ENCODE measurements around the gene SH3BP1.
A peak's percentile ranks its signal among the peaks of the same experiment; 100 is the strongest.

The SH3BP1 gene

DNA sequence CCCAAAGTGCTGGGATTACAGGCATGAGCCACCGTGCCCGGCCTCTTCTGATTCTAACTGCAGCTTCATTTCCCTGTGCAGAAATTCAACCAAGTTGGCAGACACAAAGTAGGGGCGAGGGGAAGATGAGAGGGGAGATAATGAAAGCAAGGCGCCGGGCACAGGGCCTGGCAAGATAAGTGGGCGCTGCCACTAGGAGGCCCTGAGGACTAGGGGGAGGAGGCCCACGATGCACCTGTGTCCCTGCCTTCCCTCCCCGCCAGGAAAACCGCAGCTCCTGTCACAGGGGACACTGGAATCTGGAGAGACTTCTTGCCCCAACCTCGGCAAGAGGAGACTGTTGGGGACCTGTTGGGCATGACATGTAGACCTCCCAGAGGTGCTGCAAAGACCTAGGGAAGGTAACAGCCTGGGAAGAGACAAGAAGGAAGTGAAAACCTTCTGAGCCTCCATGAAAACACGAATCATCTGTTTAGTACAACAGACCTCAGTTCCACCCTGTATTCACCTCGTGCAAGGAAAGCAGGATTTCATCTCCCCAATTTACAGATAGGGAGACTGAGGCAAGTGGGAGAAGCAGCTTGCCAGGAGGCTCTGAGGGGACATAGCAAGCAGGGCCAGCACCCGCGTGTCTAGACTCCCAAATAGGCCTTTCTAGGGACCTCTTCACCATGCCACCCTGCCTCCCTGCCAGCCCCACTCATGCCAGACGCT, 32.9 kb downstream of the SH3BP1 start:
- Histone ChIP-seq H3K4me3 (ENCODE audit: insufficient read depth in 1 of 2, low read depth in 1 of 2, low read length in 2 of 2) (no peak overlapping the region), H3K27me3 (ENCODE audit: control insufficient read depth in 1 of 2, insufficient read depth in 1 of 2, low read length in 2 of 2) (no peaks in the 10 kb centered on the region), H3K9me3 (ENCODE audit: control insufficient read depth, low read length) (no peaks in the 10 kb centered on the region), H2BK5ac (ENCODE audit: low read depth, low read length, poor library complexity, severe bottlenecking) (no peak overlapping the region), H3K18ac (ENCODE audit: low read depth in 1 of 2, low read length in 2 of 2) (no peak overlapping the region), H3K4ac (ENCODE audit: low read depth in 1 of 2, low read length in 2 of 2) (no peak overlapping the region), H4K8ac (ENCODE audit: low read length) (no peak overlapping the region), H3K4me1 (ENCODE audit: control insufficient read depth, insufficient read depth, low read depth, low read length) (peaks cover 11% of the 10 kb centered on the region), H3K4me2 (ENCODE audit: low read length, poor library complexity, severe bottlenecking) (no peak overlapping the region), H2BK15ac (ENCODE audit: low read depth, poor library complexity, severe bottlenecking) (no peak overlapping the region), H3K79me1 (replicated peaks; ENCODE audit: low read length, poor library complexity, severe bottlenecking) (peaks cover 7% of the 10 kb centered on the region), H2AK5ac (ENCODE audit: low read length, severe bottlenecking) (no peak overlapping the region), H2BK120ac (ENCODE audit: low read depth, low read length) (peak overlapping the region; percentile 78), H3K14ac (ENCODE audit: low read length in 2 of 2) (no peak overlapping the region), H4K91ac (ENCODE audit: low read length) (peak overlapping the region; percentile 73), H3K23ac (ENCODE audit: low read length in 2 of 2) (no peak overlapping the region), H3K27ac (ENCODE audit: low read length, poor library complexity, severe bottlenecking) (no peak overlapping the region), H3K9ac (ENCODE audit: low read length) (no peak overlapping the region), H2BK12ac (ENCODE audit: low read length in 2 of 2) (no peak overlapping the region), H3K36me3 (ENCODE audit: control insufficient read depth in 1 of 2, insufficient read depth in 2 of 2, low read depth in 1 of 2, low read length in 2 of 2) (peaks cover 0 to 1% of the 10 kb centered on the region in 2 experiments), H2AFZ (ENCODE audit: low read depth, low read length) (no peak overlapping the region)
- no peak for DNase-seq
- WGBS = 93% methylated on average over 14 of the region's 15 CpGs

DNA sequence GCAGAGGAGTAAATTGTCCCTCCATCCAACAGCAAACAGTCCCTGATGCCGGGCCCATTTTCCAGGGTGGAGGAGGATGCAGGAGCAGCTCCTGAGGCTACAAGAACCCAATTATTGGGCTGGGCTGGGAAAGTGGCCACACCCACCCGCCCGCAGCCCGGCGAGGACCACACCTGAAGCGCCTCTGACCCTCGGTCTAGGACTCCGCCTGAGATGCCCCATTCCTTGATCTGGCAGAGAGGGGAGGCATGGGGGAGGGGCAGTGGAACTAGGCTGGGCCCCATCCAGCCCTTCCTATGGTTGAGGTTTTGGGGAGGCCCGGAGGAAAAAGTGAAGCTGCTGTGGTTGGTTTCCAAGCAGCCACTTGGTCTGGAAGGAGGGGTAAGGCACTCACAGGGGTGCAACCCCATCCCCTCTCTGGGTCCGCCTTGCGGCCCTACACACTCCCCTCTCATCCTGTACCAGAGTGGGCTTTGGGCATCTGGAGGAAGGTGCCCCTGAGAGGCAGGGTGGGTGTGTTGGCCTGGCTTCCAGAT, 33.5 kb downstream of the SH3BP1 start:
- WGBS = 97% methylated on average over 10 of the region's 11 CpGs
- H4K8ac ChIP-seq (ENCODE audit: low read length) = peak overlapping the region; percentile 53
- no peak for DNase-seq

DNA sequence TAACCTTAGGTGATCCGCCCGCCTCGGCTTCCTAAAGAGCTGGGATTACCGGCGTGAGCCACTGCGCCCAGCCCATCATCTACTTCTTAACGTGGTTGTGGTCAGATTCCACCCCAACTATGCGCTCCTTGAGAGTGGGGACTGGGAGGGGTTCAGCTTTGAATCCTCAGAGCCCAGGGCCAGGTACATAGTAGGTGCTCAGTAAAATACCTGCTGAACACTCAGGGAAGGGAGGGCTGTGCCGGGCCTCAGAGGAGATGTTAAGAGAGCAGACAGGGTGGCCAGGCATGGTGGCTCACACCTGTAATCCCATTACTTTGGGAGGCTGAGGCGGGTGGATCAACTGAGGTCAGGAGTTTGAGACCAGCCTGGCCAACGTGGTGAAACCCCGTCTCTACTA, 34.8 kb downstream of the SH3BP1 start:
- Histone ChIP-seq H4K91ac (ENCODE audit: low read length) (peak overlapping the region; percentile 44), H3K4me2 (ENCODE audit: low read length, poor library complexity, severe bottlenecking) (no peak overlapping the region), H3K4me3 (ENCODE audit: insufficient read depth in 1 of 2, low read depth in 1 of 2, low read length in 2 of 2) (no peak overlapping the region), H2BK15ac (ENCODE audit: low read depth, poor library complexity, severe bottlenecking) (no peak overlapping the region), H3K27ac (ENCODE audit: low read length, poor library complexity, severe bottlenecking) (peak overlapping the region; percentile 65), H3K4ac (ENCODE audit: low read depth in 1 of 2, low read length in 2 of 2) (peak overlapping the region; percentile 22 to 35), H3K18ac (ENCODE audit: low read depth in 1 of 2, low read length in 2 of 2) (peak overlapping the region; percentile 11 to 54), H3K79me1 (replicated peaks; ENCODE audit: low read length, poor library complexity, severe bottlenecking) (peaks cover 6% of the 10 kb centered on the region), H4K8ac (ENCODE audit: low read length) (peak overlapping the region; percentile 70), H3K27me3 (ENCODE audit: control insufficient read depth in 1 of 2, insufficient read depth in 1 of 2, low read length in 2 of 2) (no peaks in the 10 kb centered on the region), H3K9me3 (ENCODE audit: control insufficient read depth, low read length) (no peaks in the 10 kb centered on the region), H3K23ac (ENCODE audit: low read length in 2 of 2) (no peak overlapping the region), H2BK12ac (ENCODE audit: low read length in 2 of 2) (peak overlapping the region; percentile 1 to 69), H3K4me1 (ENCODE audit: control insufficient read depth, insufficient read depth, low read depth, low read length) (peaks cover 17% of the 10 kb centered on the region), H3K9ac (ENCODE audit: low read length) (peak overlapping the region; percentile 79), H2AFZ (ENCODE audit: low read depth, low read length) (no peak overlapping the region), H2BK5ac (ENCODE audit: low read depth, low read length, poor library complexity, severe bottlenecking) (no peak overlapping the region), H2BK120ac (ENCODE audit: low read depth, low read length) (no peak overlapping the region), H2AK5ac (ENCODE audit: low read length, severe bottlenecking) (peak overlapping the region; percentile 88), H3K14ac (ENCODE audit: low read length in 2 of 2) (peak overlapping the region in 1 of 2 experiments; percentile 44), H3K36me3 (ENCODE audit: control insufficient read depth in 1 of 2, insufficient read depth in 2 of 2, low read depth in 1 of 2, low read length in 2 of 2) (peaks cover 10 to 11% of the 10 kb centered on the region in 2 experiments)
- 95% methylated on average over 12 of the region's 12 CpGs for whole genome bisulfite sequencing
- no peak for DNase-seq

More for the DNA sequence above, 33.5 kb downstream of the SH3BP1 start:
- Histone ChIP-seq H3K27me3 (ENCODE audit: control insufficient read depth in 1 of 2, insufficient read depth in 1 of 2, low read length in 2 of 2) (no peaks in the 10 kb centered on the region), H3K27ac (ENCODE audit: low read length, poor library complexity, severe bottlenecking) (no peak overlapping the region), H2BK120ac (ENCODE audit: low read depth, low read length) (peak overlapping the region; percentile 78), H3K9me3 (ENCODE audit: control insufficient read depth, low read length) (no peaks in the 10 kb centered on the region), H3K4me2 (ENCODE audit: low read length, poor library complexity, severe bottlenecking) (no peak overlapping the region), H3K14ac (ENCODE audit: low read length in 2 of 2) (no peak overlapping the region), H3K18ac (ENCODE audit: low read depth in 1 of 2, low read length in 2 of 2) (no peak overlapping the region), H3K9ac (ENCODE audit: low read length) (no peak overlapping the region), H4K91ac (ENCODE audit: low read length) (peak overlapping the region; percentile 73), H3K79me1 (replicated peaks; ENCODE audit: low read length, poor library complexity, severe bottlenecking) (peaks cover 6% of the 10 kb centered on the region), H2BK15ac (ENCODE audit: low read depth, poor library complexity, severe bottlenecking) (peak overlapping the region; percentile 26), H3K36me3 (ENCODE audit: control insufficient read depth in 1 of 2, insufficient read depth in 2 of 2, low read depth in 1 of 2, low read length in 2 of 2) (peaks cover 2 to 6% of the 10 kb centered on the region in 2 experiments), H3K23ac (ENCODE audit: low read length in 2 of 2) (no peak overlapping the region), H3K4ac (ENCODE audit: low read depth in 1 of 2, low read length in 2 of 2) (no peak overlapping the region), H2AFZ (ENCODE audit: low read depth, low read length) (no peak overlapping the region), H2BK12ac (ENCODE audit: low read length in 2 of 2) (no peak overlapping the region), H2AK5ac (ENCODE audit: low read length, severe bottlenecking) (no peak overlapping the region), H2BK5ac (ENCODE audit: low read depth, low read length, poor library complexity, severe bottlenecking) (no peak overlapping the region), H3K4me1 (ENCODE audit: control insufficient read depth, insufficient read depth, low read depth, low read length) (peaks cover 11% of the 10 kb centered on the region), H3K4me3 (ENCODE audit: insufficient read depth in 1 of 2, low read depth in 1 of 2, low read length in 2 of 2) (no peak overlapping the region)
